Embryonic facial prominence (tissue), 1 donor: ENCODE results near the gene CAAP1.
"Not testable (repeated sequence)": the region's sequence is repeated elsewhere in the genome, so short reads cannot be mapped to it uniquely, and the experiment has no call there.

Experiments used
- DNase-seq: peaks from one replicate; pipeline ENCODE4 v3.0.0-alpha.2; 2016; ENCODE audit errors: extremely low spot score

The CAAP1 gene

DNA sequence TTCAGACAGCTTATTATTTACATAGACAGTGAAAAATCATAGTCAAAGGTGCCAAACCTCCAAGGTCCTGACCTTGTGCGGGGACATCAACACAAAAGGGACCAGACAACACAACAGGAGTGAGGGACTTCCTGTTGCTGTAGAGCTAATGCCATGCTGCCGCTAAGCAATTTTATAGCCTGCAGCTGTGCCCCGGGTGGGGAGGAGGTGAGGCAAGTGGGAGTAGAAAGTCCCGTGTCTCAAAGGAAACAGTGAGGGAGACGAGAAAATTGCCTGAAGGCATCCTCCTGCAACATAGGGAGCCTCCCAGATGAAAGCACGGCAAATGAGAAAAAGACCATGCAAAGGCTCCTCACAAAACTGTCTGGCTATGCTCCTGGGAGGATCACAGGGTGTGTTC lies 58.8 kb downstream of the CAAP1 start:
- DNase-seq = no peak

- DNase-seq = not testable (repeated sequence)
These were observed 64.1 kb downstream of the CAAP1 start for GRCh38 chr9:26828391-26828955.

DNA sequence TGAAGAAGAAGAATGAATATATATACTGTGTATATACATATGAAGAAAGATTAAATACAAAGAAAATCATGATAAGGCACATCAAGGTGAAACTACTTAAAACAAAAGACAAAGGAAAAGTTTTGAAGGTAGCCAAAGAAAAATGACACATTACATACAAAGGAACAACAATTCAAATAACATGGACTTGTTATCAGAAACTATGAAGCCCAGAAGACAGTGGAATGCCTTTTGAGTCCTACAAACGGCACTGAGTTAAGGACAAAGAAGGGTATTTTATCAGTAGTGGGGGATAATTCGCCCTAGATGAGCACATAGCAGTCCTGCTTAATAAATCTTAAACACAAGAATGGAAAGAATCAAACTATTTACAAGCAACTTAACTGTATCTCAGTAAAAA lies 77.8 kb downstream of the CAAP1 start:
- no peak for DNase-seq

DNA sequence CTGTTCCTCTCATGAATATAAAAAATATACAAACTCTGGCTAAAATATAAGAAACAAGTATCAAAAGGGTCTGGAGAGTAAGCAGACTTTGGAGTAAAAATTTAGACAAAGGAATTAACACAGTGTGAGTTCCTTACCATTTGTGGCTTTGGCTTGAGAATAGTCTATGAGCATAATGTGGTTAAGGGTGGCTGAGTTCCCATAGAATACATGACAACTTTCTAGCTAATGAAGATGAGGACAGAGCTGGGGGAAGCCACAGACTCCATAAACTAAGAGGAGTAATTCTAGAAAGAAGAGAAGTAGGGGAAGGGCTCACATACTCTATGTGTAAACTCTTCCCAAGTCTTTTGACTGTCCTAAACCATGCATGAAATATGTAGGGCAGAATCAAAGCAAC lies 79.4 kb downstream of the CAAP1 start:
- DNase-seq = no peak

- DNase-seq = no peak
These were observed 80.4 kb downstream of the CAAP1 start for GRCh38 chr9:26812217-26812616.

DNA sequence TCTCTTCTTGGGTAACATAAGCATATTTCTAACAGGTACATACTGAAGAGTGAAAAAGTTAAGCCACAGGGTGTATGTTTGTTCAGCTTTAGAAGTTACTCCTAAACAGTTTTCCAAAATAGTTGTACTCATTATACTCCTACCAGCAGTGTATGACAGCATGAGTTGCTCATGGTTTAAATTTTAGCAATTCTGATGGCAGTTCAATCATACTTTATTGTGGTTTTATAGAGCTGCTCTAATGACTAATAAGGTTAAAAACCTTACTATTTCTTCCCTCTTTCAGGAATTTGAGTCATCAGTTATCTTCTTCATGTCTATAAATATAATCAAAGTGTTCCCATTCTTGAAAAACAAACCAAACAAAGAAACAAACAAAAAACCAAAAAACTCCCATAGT lies 81.5 kb downstream of the CAAP1 start:
- DNase-seq = no peak

DNA sequence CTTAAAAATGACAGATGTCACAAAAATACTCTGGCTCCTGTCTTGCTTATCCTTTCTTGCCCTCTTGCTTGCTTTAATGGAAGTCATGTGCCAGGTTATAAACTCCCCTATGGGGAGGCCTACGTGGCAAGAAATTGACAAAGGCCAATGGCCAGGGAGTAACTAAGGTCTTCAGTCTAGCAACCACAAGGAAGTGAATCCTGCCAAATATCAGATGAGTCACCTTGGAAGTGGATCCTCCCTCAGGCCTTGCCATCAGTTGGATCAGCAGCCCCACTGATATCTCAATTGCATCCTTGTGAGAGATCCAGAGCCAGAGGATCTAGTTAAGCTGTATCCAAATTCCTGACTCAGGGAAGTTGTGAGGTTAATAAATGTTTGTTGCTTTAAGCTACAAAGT lies 82.8 kb downstream of the CAAP1 start:
- no peak for DNase-seq

DNA sequence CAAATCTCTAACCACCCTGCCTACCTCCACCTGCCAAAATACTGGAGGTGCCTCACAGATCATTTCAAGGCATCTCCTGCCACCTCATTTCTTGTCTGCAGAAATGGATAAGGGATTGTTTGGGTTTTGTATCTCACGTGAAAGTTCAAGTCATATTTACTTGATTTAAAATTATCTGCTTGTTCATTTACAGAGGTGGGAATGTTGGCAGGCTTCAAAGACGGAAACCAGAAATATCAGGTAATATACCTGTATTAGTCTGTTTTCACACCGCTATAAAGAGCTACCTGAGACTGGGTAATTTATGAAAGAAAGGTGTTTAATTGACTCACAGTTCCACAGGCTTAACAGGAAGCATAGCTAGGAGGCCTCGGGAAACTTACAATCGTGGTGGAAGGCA lies 85.4 kb downstream of the CAAP1 start:
- no peak for DNase-seq

DNA sequence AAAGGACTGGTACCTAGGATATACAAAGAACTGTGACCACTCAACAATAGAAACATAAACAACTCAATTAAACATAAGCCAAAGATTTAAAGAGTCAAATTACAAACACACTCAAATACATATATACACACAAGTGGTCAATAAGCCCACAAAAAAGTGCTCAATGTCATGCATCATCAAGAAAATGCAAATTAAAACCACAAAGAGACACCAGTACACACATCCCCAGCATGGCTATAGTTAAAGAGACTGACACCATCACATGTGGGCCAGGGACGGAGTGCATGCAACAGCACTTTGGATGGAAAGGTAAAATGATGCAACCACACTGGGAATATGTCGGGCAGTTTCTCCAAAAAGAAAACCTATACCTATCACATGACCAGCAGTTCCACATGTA lies 89.7 kb downstream of the CAAP1 start:
- DNase-seq = no peak

- no peak for DNase-seq
These were observed 90.8 kb downstream of the CAAP1 start for GRCh38 chr9:26801772-26802171.

DNA sequence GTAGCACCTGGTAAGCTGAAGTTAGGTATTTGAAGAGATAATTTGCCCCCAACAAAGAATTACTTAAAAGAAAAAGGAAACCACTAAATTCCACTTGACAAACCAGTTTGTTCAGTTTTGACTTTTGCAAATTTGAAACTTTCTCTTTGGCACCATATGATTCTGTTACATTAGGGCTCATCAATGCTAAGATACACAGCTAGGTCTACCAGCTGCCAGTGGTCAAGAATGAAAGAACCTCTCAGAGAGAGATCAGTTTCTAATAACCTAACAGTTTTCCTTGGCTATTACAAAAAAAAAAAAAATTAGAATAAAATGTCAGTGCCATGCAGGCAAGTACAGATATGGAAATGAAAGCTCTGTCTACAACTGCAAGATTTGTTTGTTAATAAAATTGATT lies 92.3 kb downstream of the CAAP1 start:
- no peak for DNase-seq

DNA sequence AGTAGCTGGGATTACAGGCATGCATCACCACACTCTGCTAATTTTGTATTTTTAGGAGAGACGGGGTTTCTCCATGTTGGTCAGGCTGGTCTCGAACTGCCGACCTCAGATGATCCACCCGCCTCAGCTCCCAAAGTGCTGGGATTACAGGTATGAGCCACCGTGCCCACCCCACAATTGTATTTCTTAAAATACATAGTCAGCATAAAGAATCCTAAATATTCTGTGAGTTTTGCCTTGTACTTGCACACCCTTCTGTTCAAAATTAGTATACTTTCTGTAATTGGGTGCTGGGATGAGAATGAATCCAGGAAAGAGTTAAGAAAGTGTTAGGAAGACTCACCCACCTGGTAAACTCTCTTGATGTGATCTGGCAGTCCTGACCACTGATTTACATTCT lies 101.3 kb downstream of the CAAP1 start:
- no peak for DNase-seq
